Ishikawa (cell line): ENCODE data around the gene NR3C2.
A peak's percentile ranks its signal among the peaks of the same experiment; 100 is the strongest.

Experiments
- CEBPB ChIP-seq: IDR thresholded peaks from 2 replicates; pipeline ENCODE4 v1.6.1; 2012
- CREB1 ChIP-seq: IDR thresholded peaks from 2 replicates; pipeline ENCODE4 v1.6.1; 2012; ENCODE audit warnings: low read depth
- EGR1 ChIP-seq: IDR thresholded peaks from 2 replicates; pipeline ENCODE4 v1.6.1; 2012
- EP300 ChIP-seq: IDR thresholded peaks from 2 replicates; pipeline ENCODE4 v1.6.1; 2012; ENCODE audit warnings: borderline replicate concordance
- FOXM1 ChIP-seq: IDR thresholded peaks from 2 replicates; pipeline ENCODE4 v1.6.1; 2012; ENCODE audit warnings: low read depth, borderline replicate concordance
- NFIC ChIP-seq: IDR thresholded peaks from 2 replicates; pipeline ENCODE4 v1.6.1; 2012
- RAD21 ChIP-seq: IDR thresholded peaks from 2 replicates; pipeline ENCODE4 v1.6.1; 2012; ENCODE audit warnings: low read depth
- TAF1 ChIP-seq: IDR thresholded peaks from 2 replicates; pipeline ENCODE4 v1.6.1; 2012; ENCODE audit warnings: low read depth, mild to moderate bottlenecking
- TCF12 ChIP-seq: IDR thresholded peaks from 2 replicates; pipeline ENCODE4 v1.6.1; 2012; ENCODE audit warnings: low read depth
- TEAD4 ChIP-seq: IDR thresholded peaks from 2 replicates; pipeline ENCODE4 v1.6.1; 2012
- YY1 ChIP-seq: IDR thresholded peaks from 2 replicates; pipeline ENCODE4 v1.6.1; 2012; ENCODE audit warnings: low read depth
- ZBTB7A ChIP-seq: IDR thresholded peaks from 2 replicates; pipeline ENCODE4 v1.6.1; 2012; ENCODE audit warnings: low read depth
- TF ChIP-seq, protein P1 (sequence below): IDR thresholded peaks from 2 replicates; pipeline ENCODE4 v1.6.1; 2012
- TF ChIP-seq, protein P2 (sequence below): IDR thresholded peaks from 2 replicates; pipeline ENCODE4 v1.6.1; 2012
- TF ChIP-seq, protein P3 (sequence below): IDR thresholded peaks from 2 replicates; pipeline ENCODE4 v1.6.1; 2012; ENCODE audit warnings: low read depth, mild to moderate bottlenecking

The NR3C2 gene

DNA sequence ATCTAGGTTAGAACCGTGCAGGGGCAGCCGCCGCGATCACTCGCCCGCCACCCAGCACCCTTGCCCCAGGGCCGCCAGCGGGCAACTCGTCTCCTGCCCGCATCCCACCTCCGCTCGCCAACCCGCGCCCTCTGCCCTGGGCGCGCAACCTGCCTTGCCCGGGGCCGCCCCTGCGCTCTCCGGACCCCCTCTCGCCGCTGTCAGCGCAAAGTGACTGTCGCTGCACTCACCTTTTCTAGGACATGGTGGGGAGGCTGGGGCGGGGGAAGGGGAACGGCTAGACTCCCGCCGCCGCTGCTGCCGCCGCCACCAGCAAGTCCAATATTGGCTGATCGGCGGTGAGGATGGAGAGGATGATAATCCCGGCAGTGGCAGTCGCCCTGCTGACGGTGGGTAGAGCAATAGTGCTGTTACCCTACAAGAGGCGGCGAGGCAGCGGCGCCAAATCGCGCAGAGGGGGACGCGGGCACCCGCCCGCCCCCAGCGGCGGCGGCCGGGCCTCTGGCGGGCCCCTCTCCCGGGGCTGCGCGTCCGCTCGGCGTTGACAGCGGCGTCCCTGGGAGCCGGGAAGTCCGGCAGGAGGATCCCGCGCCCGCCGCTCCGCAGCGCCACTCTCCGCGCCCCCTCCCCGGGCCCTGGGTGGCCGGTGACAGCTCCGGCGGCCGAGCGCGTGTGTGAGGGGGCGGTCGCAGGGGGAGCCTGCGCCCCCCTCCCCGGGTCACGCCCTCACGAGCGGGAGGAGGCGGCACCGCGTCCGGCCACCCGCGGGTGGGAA is 2.3 kb upstream of the NR3C2 start:
- TF ChIP-seq EGR1 (peak; percentile 30; the same call in 1 of the 2 replicates), TEAD4 (no peak), TCF12 (0 out of 2 replicates have a peak, but pooled peaks have one; percentile 15), NFIC (no peak; the same call in 1 of the 2 replicates), ZBTB7A (peak; percentile 90)
- TF ChIP-seq, protein P1, sequence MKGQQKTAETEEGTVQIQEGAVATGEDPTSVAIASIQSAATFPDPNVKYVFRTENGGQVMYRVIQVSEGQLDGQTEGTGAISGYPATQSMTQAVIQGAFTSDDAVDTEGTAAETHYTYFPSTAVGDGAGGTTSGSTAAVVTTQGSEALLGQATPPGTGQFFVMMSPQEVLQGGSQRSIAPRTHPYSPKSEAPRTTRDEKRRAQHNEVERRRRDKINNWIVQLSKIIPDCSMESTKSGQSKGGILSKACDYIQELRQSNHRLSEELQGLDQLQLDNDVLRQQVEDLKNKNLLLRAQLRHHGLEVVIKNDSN: peak; percentile 7; the same call in 1 of the 2 replicates

DNA sequence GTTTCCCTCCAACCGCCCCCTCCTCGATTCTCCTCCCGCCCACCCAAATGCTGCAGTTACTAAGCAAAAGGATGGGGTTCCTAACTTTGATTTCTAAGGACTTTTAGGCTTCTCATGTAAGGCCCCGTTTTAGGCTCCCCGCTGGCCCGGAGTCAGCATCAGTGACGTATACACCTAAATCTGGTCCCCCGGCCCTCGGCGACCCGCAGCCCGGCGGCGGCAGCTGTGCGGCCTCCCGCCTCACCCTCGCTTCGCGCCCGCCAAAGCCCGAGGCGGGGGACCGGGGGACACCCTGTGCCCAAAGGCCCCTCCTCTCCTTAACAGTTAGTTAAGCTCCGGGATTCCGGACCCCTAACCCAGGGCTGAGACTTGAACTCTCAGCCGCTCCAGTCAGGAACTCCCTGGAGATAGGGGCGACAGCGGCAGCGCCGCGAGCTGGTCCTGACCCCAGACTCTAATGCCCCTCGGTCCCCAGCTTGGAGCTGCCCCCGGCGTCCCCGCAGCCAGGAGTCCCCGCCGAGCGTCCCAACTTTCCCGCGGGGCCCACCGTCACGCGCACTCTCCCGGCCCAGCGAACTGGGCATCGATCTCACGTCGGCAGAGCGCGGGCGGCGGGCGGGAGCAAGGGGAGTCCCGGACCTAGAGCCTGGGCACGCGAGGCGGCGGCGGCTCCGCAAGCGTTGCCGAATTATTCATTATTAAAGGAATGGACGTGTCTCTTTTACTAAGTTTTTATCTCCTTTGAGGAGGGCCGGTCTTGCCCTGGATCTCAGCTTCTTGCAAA is 1.5 kb upstream of the NR3C2 start:
- TF ChIP-seq NFIC: no peak
- TF ChIP-seq, protein P2, sequence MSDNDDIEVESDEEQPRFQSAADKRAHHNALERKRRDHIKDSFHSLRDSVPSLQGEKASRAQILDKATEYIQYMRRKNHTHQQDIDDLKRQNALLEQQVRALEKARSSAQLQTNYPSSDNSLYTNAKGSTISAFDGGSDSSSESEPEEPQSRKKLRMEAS: peak; percentile 46; the same call in 1 of the 2 replicates
- TF ChIP-seq CEBPB: no peak
- TF ChIP-seq RAD21: no peak
- TF ChIP-seq EGR1: no peak
- no peak for TF ChIP-seq TAF1
- TF ChIP-seq YY1: no peak
- TF ChIP-seq, protein P1: no peak
- no peak; the same call in 1 of the 2 replicates for TF ChIP-seq ZBTB7A

DNA sequence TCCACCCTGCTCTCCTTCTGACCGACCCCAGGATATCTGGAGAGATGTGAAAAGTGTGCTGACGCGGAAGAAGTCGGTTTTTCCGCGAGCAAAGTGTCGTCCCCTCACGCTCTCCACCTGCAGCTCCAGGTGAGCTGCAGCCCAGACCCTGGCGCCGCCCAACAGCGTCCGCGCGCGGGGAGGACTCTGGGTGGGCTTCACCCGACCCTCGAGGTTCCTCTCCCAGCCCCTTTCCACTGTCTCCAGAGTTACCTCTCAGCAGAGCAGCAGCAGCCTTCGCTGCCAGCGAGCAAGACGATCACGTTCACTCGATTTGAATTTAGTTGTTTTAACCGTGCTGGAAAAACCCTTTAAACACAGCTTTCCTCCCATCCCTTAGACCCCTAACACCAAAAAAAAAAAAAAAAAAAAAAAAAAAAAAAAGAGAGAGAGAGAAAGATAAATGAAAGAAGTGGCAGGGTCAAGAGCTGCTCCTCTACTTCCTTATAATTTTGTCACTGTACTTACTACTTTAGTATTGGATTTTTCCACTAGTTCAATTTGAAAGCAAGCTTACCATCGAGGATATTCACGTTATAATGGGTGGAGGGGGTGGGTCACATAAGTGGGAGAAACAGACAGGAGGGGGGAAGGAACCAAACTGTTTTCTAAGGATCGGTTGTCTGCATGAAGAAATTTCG is 758 bp upstream of the NR3C2 start:
- TF ChIP-seq RAD21: no peak
- TF ChIP-seq ZBTB7A: peak; percentile 53

DNA sequence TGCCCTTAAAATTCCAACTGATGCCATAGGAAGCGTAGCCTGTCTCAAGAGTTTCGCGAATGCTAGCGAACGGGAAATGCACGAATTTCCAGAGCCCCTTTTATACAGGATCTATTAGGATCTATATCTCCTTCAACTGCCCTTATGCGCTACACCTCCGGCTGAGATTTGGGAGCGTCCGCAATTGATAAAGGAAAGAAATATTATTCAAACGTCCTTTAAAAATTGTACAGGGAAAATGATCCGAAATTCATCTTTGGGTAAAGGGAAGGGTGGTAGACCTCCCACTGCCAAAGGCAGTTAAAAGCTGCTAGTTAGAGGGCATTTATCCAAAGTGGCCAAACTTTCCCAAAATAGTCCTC is 609 bp downstream of the NR3C2 start:
- TF ChIP-seq TAF1 (no peak), EP300 (no peak), EGR1 (no peak), YY1 (no peak), CEBPB (no peak), TCF12 (no peak), ZBTB7A (no peak), CREB1 (no peak), NFIC (no peak), FOXM1 (no peak), RAD21 (no peak), TEAD4 (no peak)
- TF ChIP-seq, protein P3, sequence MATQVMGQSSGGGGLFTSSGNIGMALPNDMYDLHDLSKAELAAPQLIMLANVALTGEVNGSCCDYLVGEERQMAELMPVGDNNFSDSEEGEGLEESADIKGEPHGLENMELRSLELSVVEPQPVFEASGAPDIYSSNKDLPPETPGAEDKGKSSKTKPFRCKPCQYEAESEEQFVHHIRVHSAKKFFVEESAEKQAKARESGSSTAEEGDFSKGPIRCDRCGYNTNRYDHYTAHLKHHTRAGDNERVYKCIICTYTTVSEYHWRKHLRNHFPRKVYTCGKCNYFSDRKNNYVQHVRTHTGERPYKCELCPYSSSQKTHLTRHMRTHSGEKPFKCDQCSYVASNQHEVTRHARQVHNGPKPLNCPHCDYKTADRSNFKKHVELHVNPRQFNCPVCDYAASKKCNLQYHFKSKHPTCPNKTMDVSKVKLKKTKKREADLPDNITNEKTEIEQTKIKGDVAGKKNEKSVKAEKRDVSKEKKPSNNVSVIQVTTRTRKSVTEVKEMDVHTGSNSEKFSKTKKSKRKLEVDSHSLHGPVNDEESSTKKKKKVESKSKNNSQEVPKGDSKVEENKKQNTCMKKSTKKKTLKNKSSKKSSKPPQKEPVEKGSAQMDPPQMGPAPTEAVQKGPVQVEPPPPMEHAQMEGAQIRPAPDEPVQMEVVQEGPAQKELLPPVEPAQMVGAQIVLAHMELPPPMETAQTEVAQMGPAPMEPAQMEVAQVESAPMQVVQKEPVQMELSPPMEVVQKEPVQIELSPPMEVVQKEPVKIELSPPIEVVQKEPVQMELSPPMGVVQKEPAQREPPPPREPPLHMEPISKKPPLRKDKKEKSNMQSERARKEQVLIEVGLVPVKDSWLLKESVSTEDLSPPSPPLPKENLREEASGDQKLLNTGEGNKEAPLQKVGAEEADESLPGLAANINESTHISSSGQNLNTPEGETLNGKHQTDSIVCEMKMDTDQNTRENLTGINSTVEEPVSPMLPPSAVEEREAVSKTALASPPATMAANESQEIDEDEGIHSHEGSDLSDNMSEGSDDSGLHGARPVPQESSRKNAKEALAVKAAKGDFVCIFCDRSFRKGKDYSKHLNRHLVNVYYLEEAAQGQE: no peak
- TF ChIP-seq, protein P2: no peak
- TF ChIP-seq, protein P1: no peak

DNA sequence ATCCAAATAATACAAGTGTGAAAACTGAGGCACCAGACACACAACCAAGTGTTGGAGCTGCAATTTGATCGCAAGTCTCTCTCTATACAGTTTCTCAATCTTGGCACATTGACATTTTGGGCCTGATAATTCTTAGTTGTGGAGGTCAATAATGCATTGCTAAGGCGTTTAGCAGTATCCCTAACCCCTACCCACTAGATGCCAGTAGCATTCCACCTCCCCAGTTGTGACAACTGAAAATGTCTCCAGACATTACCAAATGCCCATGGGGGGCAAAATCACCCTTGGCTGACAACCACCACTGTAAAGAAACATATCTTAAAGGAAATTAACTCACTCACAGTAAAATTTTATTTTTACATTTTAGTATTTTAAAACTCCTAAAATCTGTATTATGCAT is 4.2 kb downstream of the NR3C2 start:
- peak; percentile 3; the same call in 1 of the 2 replicates for TF ChIP-seq RAD21
- no peak for TF ChIP-seq NFIC
- TF ChIP-seq, protein P3: no peak
- TF ChIP-seq TCF12: no peak
- TF ChIP-seq ZBTB7A: no peak
- no peak for TF ChIP-seq YY1
- no peak for TF ChIP-seq EGR1
- no peak for TF ChIP-seq FOXM1
